Adrenal gland (tissue), 12 donors: ENCODE results near the gene CTNNBIP1. TPM values are rescaled to one million over a fixed set of nuclear protein-coding genes. Genes with fewer than 3 reads are reported as not detected.

ENCODE experiments used
- DNase-seq, 7 donors: peaks; one replicate each; pipeline ENCODE4 v3.0.0-alpha.2; 2019 to 2020
- H3K27ac ChIP-seq, 5 donors: fragments of 200-600 bp; sonication (generic) in 4 of 5; 1 replicate in 3 of 5; 2 replicates in 2 of 5; pipeline versions ENCODE4 v1.5.1 to v1.8.0; 2016 to 2020; ENCODE audit warnings: mild to moderate bottlenecking in 1 of 5
- H3K27me3 ChIP-seq: fragments of 200-600 bp; 2 replicates; pipeline ENCODE4 v1.8.0; 2021
- H3K36me3 ChIP-seq, 2 donors: fragments of 200-600 bp; replicated peaks in 1 of 2; 1 replicate in 1 of 2; 2 replicates in 1 of 2; pipeline versions ENCODE4 v1.5.1 to v1.8.0; 2018 to 2022
- H3K4me1 ChIP-seq, 2 donors: fragments of 200-600 bp; replicated peaks in 1 of 2; 1 replicate in 1 of 2; 2 replicates in 1 of 2; pipeline versions ENCODE4 v1.5.1 to v1.8.0; 2018 to 2021
- H3K4me3 ChIP-seq, 4 donors: fragments of 200-600 bp; sonication (generic) in 3 of 4; one replicate each; pipeline ENCODE4 v1.5.1; 2016 to 2018
- H3K9me3 ChIP-seq, 3 donors: fragments of 200-600 bp; sonication (generic) in 1 of 3; replicated peaks in 1 of 3; 1 replicate in 2 of 3; 2 replicates in 1 of 3; pipeline versions ENCODE4 v1.5.1 to v1.8.0; 2016 to 2021
- POLR2A ChIP-seq, 2 donors: fragments of 450-650 bp; IDR thresholded peaks; one replicate each; pipeline ENCODE4 v1.6.1; 2017; ENCODE audit warnings: antibody characterized with exemption in 2 of 2, mild to moderate bottlenecking in 2 of 2, moderate library complexity in 1 of 2
- WGBS, 4 donors: extraction: QIAGEN DNeasy Blood & Tissue Kit in 2 of 4; methylation state at CpG; one replicate each; pipeline versions ENCODE4 v1.1.5 to v1.1.7; 2013 to 2017; 5-methylcytosine and 5-hydroxymethylcytosine counted together
- intact Hi-C, 2 donors: fragments of 100-400 bp; cut with DNase I; formaldehyde crosslinking; loops; one replicate each; pipeline versions ENCODE4 v1.14.1 to v1.15.0; 2022 to 2023
- polyA plus RNA-seq, 3 donors: library from polyadenylated mRNA; stranded (reverse); fragments of 200-250 nt in 2 of 3; fragments of 350-450 nt in 1 of 3; fragmentation: Illumina TruSeq in 1 of 3; extraction: RNeasy Lipid Tissue Mini Kit (QIAGEN cat#74804) in 1 of 3; gene quantifications; one replicate each; pipeline ENCODE4 v1.2.3, GENCODE V29; 2013 to 2014
- total RNA-seq, 9 donors: library from RNA; depleted of rRNA in 4 of 9; stranded (reverse); fragments of >200 nt in 4 of 9; fragments of 120-200 nt in 1 of 9; fragmentation: NEBNext Ultra II Directional in 1 of 9; extraction: Animal tissue kit (Norgen Biotek cat#: 25700) in 1 of 9; gene quantifications; one replicate each; pipeline versions ENCODE4 v1.1.0 to v1.2.4, GENCODE V29; 2013 to 2023
- TF ChIP-seq, protein P1 (sequence below), 6 experiments: fragments of 450-650 bp in 4 of 6; fragments of 200-600 bp in 2 of 6; sonication (generic) in 1 of 6; IDR thresholded peaks; 1 replicate in 5 of 6; 2 replicates in 1 of 6; pipeline versions ENCODE4 v1.5.1 to v1.8.0; 2016 to 2021; ENCODE audit warnings: antibody characterized with exemption in 6 of 6, mild to moderate bottlenecking in 2 of 6, moderate library complexity in 1 of 6
- donor health status: healthy with polysubstance abuse.
- donor health status: Bipolar disorder and iron deficiency.
- donor health status: DM: yes; HTN: yes; CAD: no.
- donor health status: DM: no; HTN: no; CAD: no.
- donor health status: DM: no; HTN: no; CAD: no.
- donor health status: DM: yes; HTN: yes; CAD: no.

CTNNBIP1 gene
- total and polyA plus RNA-seq, 12 donors = 6.8 to 26.9 (median 16.0) TPM

DNA sequence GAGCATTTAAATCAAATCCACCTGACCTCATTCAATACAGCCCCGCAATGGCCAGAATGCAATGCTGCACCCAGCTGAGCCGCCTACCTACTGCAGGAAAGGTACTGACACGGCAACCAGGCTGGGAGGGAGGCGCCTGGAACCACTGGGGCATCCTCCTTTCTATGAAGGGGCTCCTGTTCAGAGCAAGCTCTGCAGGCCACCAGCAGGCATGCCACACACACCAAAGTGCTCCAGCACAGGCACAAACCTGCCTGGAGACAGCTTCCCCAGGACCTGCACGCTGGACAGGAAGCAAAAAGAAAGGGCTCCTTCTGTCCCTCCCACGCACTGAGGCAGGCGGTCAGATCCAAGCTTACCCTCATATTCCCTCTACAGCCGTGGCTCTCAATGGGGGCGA lies 21.2 kb downstream of the CTNNBIP1 start:
- H3K27ac ChIP-seq = no peak overlapping the region
- 88 to 100% (median 91%) methylated on average over 5 to 9 of the region's 9 CpGs for WGBS, 4 donors
- no peaks in the 10 kb centered on the region for H3K9me3 ChIP-seq
- peaks cover 0 to 25% of the 10 kb centered on the region in 2 donors for H3K4me1 ChIP-seq
- no peak for TF ChIP-seq POLR2A (IDR thresholded peaks at IDR 0.05)
- TF ChIP-seq, protein P1, sequence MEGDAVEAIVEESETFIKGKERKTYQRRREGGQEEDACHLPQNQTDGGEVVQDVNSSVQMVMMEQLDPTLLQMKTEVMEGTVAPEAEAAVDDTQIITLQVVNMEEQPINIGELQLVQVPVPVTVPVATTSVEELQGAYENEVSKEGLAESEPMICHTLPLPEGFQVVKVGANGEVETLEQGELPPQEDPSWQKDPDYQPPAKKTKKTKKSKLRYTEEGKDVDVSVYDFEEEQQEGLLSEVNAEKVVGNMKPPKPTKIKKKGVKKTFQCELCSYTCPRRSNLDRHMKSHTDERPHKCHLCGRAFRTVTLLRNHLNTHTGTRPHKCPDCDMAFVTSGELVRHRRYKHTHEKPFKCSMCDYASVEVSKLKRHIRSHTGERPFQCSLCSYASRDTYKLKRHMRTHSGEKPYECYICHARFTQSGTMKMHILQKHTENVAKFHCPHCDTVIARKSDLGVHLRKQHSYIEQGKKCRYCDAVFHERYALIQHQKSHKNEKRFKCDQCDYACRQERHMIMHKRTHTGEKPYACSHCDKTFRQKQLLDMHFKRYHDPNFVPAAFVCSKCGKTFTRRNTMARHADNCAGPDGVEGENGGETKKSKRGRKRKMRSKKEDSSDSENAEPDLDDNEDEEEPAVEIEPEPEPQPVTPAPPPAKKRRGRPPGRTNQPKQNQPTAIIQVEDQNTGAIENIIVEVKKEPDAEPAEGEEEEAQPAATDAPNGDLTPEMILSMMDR (IDR thresholded peaks at IDR 0.05) = no peak
- intact Hi-C loops = no loop called here
- no peaks in the 10 kb centered on the region for H3K27me3 ChIP-seq
- DNase-seq = no peak
- H3K36me3 ChIP-seq = no peaks in the 10 kb centered on the region
- H3K4me3 ChIP-seq = no peak overlapping the region

DNA sequence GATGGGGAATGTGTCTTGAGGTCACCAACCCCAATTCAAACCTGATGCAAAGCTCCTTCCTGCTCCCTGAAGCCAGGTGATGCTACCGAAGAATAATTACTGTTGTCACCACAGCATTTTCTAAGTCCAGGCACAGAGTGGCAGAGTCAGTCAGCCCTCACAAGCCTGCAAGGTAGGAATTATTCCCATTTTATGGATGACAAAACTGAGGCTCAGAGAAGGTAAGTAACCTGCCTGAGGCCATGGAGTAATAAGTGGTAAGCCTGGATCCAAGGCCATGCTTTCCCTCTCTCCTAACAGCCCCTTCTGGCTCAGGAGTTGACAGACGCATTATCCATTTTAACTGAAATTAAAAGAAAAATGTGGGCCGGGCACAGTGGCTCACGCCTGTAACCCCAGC lies 23.0 kb downstream of the CTNNBIP1 start:
- Histone ChIP-seq H3K4me3 (no peak overlapping the region), H3K9me3 (no peaks in the 10 kb centered on the region), H3K27ac (no peak overlapping the region), H3K4me1 (peaks cover 0 to 10% of the 10 kb centered on the region in 2 donors), H3K27me3 (no peaks in the 10 kb centered on the region), H3K36me3 (no peaks in the 10 kb centered on the region)
- no peak for DNase-seq
- TF ChIP-seq, protein P1 (IDR thresholded peaks at IDR 0.05) = no peak
- no peak for TF ChIP-seq POLR2A (IDR thresholded peaks at IDR 0.05)
- intact Hi-C loops = no loop called here
- WGBS, 4 donors = 93 to 98% (median 97%) methylated on average over 4 of the region's 4 CpGs

- 87 to 92% (median 90%) methylated on average over 15 to 17 of the region's 17 CpGs for WGBS, 4 donors
- TF ChIP-seq, protein P1 (IDR thresholded peaks at IDR 0.05) = no peak
- no peak for TF ChIP-seq POLR2A (IDR thresholded peaks at IDR 0.05)
- intact Hi-C loops = no loop called here
Measured at GRCh38 chr1:9886092-9886742, 23.9 kb downstream of the CTNNBIP1 start.

GRCh38 chr1:9884805-9885204 lies 25.3 kb downstream of the CTNNBIP1 start:
- no peak for TF ChIP-seq POLR2A (IDR thresholded peaks at IDR 0.05)
- TF ChIP-seq, protein P1 (IDR thresholded peaks at IDR 0.05) = no peak
- Histone ChIP-seq H3K4me1 (peaks cover 0 to under 1% of the 10 kb centered on the region in 2 donors), H3K36me3 (no peaks in the 10 kb centered on the region), H3K9me3 (no peaks in the 10 kb centered on the region), H3K27me3 (no peaks in the 10 kb centered on the region), H3K27ac (no peak overlapping the region), H3K4me3 (no peak overlapping the region)
- DNase-seq = no peak
- WGBS, 4 donors = 84 to 90% (median 85%) methylated on average over 8 of the region's 8 CpGs
- intact Hi-C loops = no loop called here

More at GRCh38 chr1:9886092-9886742, 23.9 kb downstream of the CTNNBIP1 start:
- Histone ChIP-seq H3K4me3 (no peak overlapping the region), H3K27ac (no peak overlapping the region), H3K4me1 (peaks cover 0 to 10% of the 10 kb centered on the region in 2 donors), H3K27me3 (no peaks in the 10 kb centered on the region), H3K9me3 (no peaks in the 10 kb centered on the region), H3K36me3 (no peaks in the 10 kb centered on the region)
- DNase-seq = no peak
